Middle frontal gyrus (tissue), 1 donor: ENCODE data around the gene PATZ1.

Experiments
- DNase-seq: peaks from one replicate; pipeline ENCODE4 v3.0.0-alpha.2; 2015; ENCODE audit warnings: low spot score; ENCODE audit errors: extremely low spot score

PATZ1 gene

DNA sequence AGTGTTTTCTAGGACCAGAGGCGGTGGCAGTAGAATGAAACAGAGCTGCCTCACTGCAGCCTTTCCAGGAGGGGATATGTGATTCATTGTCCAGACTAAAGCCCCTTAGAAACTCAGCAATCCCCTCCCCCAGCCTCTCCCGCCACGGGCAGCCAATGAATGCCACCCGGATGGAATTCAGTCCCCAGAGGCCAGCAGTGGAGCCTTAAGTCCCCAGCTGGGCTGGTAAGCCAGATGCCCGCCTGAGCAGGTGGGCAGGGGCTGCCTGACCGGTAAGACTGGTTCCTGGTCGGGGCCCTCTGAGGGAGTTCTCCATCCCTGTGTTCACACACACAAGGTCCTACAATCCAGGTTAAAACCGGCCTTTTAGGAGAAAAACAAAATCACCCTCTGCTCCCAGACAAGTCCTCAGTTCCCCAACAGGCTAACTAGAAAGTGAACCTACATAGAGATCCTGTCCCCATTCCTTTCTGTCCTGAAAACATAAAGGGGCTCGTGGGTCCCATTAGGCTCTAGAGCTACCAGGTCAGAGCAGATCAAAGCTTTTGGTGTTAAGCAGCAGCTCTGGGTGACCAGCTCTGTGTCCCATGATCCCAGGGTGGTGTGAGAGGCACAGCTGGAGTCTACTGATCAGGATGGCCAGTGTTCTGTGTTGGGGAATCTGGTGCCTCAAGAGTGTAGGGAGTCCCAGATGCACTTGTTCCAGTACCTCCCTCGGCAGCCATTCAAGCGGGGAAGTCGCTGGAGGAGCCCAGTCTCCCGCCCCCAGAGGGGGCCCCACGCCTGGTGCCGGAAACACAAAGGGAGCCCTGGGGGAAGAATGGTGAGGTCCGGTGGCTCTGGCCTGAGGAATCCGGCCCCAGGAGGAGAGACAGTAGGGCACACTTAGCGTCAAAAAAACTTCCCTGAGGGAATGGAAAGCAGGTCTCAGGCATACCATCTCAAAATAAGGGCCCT, 2.6 kb downstream of the PATZ1 start:
- DNase-seq: no peak

- no peak for DNase-seq
Measured at GRCh38 chr22:31342389-31343140, 3.6 kb downstream of the PATZ1 start.

- DNase-seq: no peak
Measured at GRCh38 chr22:31341386-31342088, 4.6 kb downstream of the PATZ1 start.

GRCh38 chr22:31340765-31341247, 5.3 kb downstream of the PATZ1 start:
- no peak for DNase-seq

GRCh38 chr22:31340360-31340759, 5.8 kb downstream of the PATZ1 start:
- no peak for DNase-seq

DNA sequence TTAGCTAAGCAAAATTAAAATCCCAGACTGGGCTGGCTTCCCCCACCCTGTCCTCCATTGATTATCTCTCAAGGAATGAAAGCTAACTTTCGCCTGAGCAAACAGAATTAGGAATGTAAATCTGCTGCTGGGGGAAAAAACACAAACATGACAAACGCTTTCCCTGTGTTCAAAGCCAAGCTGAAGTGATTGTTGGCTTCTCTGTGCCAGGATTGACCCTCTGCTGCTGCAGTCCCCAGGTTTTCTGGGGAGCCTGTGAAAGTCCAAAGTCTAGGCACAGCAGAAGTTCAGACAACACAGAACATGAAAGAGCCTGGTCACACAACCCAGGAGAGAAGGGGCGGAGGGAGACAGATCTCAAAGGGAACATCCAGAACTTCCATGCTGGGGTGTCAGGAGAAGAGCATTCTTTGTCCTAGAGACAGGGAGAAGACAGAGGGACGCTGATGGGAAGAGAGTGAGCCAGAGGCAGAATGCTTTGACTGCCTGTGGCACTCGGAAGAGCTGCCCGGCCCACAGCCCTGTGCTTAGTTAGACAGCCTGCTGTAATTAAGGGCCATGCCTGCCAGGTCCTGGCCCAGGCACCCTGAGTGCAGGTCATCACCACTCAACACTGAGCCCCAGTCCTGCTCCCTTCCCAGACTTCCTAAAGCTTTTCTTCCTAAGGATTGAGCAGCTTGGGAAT, 6.9 kb downstream of the PATZ1 start:
- no peak for DNase-seq

DNA sequence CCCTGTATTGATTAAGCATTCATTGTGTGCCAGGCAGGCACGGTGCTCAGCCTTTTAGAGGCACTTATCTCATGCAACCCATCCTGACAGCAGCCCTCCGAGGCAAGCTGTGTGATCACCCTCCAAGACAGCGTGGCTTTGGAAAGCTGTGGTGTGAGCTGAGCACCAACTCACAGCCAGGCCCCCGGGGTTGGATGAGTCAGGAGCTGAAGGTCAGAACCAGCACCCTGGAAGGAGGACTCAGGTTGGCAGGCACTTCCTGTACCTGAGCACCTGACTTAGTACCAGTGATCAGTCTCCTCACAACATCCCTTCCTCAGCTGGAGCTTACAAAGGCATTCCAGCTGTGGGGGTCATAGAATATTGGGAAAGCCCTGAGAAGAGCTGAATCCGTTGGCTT, 9.0 kb downstream of the PATZ1 start:
- no peak for DNase-seq

DNA sequence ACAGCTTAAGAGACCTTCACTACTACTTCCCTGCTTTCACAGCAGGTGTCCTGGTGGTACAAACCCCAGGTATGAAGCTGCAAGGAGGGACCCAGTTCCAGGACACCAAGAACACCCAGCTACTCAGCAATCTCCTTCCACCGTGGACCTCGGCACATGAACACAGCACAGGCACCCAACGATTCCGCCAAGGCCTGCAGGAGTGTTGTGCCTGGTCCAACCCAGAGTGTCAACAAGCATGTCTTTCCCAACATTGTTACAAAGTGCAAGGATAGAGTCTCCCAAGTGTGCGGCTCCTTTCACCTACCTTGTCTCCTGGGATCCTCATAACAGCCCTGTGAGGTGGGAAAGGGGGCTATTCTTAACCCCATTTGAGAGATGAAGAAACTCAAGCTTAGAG, 11.8 kb downstream of the PATZ1 start:
- no peak for DNase-seq

DNA sequence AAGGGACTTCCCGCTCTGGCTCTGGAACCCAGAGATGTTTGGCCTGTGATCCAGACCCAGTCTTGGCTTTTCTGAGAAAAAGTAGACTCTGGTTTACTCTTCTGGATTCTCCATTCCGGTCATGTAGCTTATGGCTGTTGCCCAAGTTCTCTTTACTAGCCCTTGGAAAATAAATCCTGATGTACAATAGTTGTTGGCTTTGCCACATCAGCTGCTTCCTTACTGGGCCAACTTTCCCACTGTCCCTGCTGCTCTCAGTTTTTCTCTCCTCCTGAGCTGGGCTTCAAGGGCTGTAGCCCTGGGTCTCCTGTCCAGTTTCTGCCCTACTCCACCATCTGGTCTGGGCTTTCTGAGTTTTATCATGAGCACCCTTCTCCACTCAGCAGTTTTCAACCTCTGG, 12.5 kb downstream of the PATZ1 start:
- DNase-seq: no peak

DNA sequence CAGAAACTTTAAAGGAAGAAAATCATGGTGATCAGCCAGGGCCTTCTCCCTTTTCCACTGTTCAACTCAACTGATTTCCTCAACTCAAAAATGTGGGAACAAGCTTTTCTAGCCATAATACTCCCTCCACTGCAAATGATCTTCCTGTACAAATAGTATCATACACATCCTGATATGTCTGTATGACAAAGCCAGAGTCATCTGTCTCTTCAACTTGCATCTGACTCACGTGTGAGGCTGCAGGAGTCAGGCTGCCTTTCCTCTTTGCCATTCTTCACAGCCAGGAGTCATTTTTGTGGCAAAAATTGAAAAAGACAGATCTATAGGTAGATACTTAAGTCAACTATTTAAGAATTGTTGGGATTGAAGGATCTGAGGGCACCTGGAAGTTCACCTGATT, 13.3 kb downstream of the PATZ1 start:
- DNase-seq: no peak

DNA sequence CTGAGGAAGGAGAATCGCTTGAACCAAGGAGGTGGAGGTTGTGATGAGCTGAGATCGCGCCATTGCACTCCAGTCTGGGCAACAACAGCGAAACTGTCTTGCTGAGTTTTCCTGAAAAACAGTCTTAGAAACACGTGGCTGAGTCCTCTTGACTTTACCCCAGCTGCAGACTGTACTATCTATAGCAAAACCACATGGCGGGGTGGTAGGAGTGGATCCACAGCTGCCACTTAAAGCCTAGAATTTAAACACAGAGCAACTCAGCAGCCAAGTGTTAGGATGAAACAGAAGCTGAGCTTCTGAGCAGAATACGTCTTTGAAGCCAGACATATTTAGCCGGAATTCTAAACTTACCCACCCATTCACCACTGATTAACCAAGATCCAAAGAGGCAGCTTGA, 14.1 kb downstream of the PATZ1 start:
- DNase-seq: peak; percentile 48

GRCh38 chr22:31329453-31330215, 16.5 kb downstream of the PATZ1 start:
- DNase-seq: no peak

GRCh38 chr22:31329029-31329428, 17.1 kb downstream of the PATZ1 start:
- DNase-seq: no peak

DNA sequence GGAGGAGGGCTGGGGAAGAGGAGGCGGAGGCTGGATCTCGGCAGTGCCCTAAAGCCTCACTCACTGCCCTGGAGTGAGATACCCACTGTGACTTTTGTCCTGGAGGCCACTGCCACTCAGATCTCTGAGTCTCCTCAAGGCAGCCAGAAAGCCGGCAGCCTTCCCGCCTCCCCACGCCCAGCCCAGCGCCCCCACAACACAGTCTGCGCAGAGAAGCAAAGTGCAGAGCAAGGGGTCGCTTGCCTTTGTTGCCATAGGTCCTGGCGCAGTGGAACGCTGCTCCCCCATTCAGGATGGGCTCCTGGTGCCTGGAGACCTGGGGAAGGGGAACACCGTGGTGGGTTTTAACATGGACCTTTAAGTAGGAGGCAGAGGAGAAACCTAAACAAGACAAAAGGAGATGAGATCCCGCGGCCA, 17.6 kb downstream of the PATZ1 start:
- no peak for DNase-seq

- no peak for DNase-seq
Measured at GRCh38 chr22:31327806-31328543, 18.2 kb downstream of the PATZ1 start.

DNA sequence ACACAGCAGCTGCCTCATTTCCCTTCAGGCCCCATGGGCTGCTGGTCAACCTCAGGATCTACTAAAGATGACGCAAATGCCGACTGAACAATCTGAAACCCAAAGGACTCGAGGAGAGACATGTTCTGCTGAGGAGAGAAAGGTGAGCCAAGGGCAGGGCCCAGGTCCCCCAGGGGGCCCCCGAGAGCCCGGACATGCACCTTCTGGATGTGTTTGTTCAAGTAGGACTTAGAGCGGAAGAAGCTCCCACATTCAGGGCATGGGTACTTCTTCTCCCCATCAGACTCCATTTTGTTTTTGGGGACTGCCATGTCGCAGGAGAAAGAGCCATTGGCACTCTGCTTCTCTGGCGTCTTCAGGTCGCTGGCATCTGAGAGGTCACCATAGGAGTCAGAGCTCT, 19.3 kb downstream of the PATZ1 start:
- DNase-seq: no peak

- no peak for DNase-seq
Measured at GRCh38 chr22:31323578-31324550, 22.3 kb downstream of the PATZ1 start.

DNA sequence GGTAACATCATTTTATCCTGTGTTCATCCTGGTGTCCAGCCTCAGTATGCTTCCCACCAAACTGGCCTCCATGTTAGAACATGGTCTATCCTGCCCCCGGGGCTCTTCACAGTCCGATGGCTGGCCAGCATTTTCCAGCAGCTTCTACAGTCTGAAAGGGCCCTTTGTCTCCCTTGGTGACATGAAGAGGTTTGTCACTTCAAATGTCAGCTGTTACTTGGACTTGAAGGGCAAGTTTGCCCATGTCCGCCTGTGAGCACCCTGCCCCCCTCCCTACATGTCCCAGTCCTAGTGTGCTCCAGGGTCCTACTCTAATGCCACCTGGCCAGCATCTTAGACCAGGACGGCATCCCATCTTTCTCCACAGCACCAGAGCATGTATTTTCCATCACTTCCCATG, 24.7 kb downstream of the PATZ1 start:
- DNase-seq: no peak
